Upper lobe of left lung (tissue), 4 donors: ENCODE measurements around the gene SIX5.

Experiments used
- CTCF ChIP-seq, 6 experiments: fragments of 450-650 bp in 4 of 6; fragments of 200-600 bp in 2 of 6; sonication (generic) in 2 of 6; IDR thresholded peaks; one replicate each; pipeline ENCODE4 v1.5.1; 2016 to 2019; ENCODE audit warnings: antibody characterized with exemption in 6 of 6
- EP300 ChIP-seq, 4 donors: sonication (generic); formaldehyde crosslinking; IDR thresholded peaks; one replicate each; pipeline ENCODE4 v1.5.1; 2017; ENCODE audit warnings: antibody characterized with exemption in 4 of 4, control low read depth in 2 of 4
- POLR2A ChIP-seq, 4 donors: fragments of 450-650 bp; IDR thresholded peaks; one replicate each; pipeline ENCODE4 v1.5.1; 2016 to 2017; ENCODE audit warnings: antibody characterized with exemption in 4 of 4, mild to moderate bottlenecking in 2 of 4
- POLR2AphosphoS5 ChIP-seq, 2 donors: sonication (generic); formaldehyde crosslinking; IDR thresholded peaks; one replicate each; pipeline ENCODE4 v1.5.1; 2017; ENCODE audit warnings: antibody characterized with exemption in 2 of 2

GRCh38 chr19:45777395-45777961 lies 8.4 kb upstream of the SIX5 start:
- no peak for TF ChIP-seq CTCF (IDR thresholded peaks at IDR 0.05)
- no peak for TF ChIP-seq EP300 (IDR thresholded peaks at IDR 0.05)
- no peak for TF ChIP-seq POLR2A (IDR thresholded peaks at IDR 0.05)
- TF ChIP-seq POLR2AphosphoS5 (IDR thresholded peaks at IDR 0.05) = no peak
